HFF-Myc (cell line): ENCODE data around the gene ST6GAL1.
A peak's percentile ranks its signal among the peaks of the same experiment; 100 is the strongest.

Experiments used
- DNase-seq: peaks from one replicate; pipeline ENCODE4 v3.0.0-alpha.2; 2011; ENCODE audit warnings: low read depth; ENCODE audit errors: extremely low read depth
- H3K4me3 ChIP-seq: replicated peaks from 2 replicates; pipeline ENCODE4 v1.5.1; 2011; ENCODE audit warnings: low read depth, mild to moderate bottlenecking, control low read depth, low read length
- TF ChIP-seq, protein P1 (sequence below): IDR thresholded peaks from 2 replicates; pipeline ENCODE4 v1.5.1; 2012; ENCODE audit warnings: mild to moderate bottlenecking, low read depth, low read length, control low read depth; ENCODE audit errors: missing control alignments

The ST6GAL1 gene

DNA sequence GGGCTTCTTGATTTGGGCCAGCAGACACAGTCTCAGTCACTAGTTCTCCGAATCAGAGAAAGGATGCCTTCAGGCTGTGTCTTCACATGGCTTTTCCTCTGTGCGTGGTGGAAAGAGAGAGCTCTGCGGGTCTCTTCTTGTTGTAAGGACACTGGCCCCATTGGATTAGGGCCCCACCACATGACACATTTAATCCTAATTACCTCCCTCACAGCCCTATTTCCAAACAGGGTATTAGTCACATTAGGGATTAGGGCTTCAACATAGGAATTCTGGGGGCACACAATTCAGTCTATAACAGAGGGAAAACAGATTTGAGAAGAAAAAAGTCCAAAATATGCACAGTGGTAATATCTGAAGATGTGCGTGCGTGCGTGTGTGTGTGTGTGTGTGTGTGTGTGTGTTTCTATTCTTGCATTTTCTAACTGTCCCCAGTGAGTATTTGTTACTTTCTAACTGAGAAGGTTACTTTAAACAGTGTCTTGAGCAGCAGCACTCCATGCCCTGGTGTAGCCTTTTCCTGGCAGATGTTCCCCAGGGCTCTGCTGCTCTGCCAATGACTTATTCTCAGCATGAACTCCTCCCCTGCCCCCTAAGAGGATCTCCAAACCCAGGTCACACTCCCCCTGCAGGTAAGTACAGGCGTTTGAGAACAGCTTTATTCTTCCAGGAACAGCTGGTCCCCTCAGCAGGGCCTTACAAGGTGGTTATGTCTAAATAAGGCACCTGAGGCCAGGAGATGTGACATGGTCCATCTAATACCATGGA lies 136.1 kb downstream of the ST6GAL1 start:
- TF ChIP-seq, protein P1, sequence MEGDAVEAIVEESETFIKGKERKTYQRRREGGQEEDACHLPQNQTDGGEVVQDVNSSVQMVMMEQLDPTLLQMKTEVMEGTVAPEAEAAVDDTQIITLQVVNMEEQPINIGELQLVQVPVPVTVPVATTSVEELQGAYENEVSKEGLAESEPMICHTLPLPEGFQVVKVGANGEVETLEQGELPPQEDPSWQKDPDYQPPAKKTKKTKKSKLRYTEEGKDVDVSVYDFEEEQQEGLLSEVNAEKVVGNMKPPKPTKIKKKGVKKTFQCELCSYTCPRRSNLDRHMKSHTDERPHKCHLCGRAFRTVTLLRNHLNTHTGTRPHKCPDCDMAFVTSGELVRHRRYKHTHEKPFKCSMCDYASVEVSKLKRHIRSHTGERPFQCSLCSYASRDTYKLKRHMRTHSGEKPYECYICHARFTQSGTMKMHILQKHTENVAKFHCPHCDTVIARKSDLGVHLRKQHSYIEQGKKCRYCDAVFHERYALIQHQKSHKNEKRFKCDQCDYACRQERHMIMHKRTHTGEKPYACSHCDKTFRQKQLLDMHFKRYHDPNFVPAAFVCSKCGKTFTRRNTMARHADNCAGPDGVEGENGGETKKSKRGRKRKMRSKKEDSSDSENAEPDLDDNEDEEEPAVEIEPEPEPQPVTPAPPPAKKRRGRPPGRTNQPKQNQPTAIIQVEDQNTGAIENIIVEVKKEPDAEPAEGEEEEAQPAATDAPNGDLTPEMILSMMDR: peak; percentile 57
- no peak overlapping the region for H3K4me3 ChIP-seq
- DNase-seq: peak; percentile 53

DNA sequence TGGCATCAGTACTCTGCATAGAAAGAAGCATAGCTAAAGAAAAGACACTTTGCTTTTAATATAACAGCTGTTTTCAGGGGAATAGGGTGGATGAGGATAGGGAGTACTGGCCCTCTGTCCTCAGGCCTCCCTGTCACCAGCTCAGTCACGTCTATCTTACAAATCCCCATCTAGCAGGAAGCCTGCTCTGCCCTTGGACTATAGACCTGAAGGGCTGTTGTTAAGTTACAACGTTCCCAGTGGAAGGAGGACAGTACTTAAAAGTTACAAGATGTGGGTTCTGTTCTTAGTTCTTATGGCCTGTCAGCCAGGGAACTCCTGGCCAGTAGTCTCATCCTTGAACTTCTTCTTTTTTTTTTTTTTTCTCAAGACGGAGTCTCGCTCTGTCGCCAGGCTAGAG lies 138.5 kb downstream of the ST6GAL1 start:
- no peak overlapping the region for H3K4me3 ChIP-seq

DNA sequence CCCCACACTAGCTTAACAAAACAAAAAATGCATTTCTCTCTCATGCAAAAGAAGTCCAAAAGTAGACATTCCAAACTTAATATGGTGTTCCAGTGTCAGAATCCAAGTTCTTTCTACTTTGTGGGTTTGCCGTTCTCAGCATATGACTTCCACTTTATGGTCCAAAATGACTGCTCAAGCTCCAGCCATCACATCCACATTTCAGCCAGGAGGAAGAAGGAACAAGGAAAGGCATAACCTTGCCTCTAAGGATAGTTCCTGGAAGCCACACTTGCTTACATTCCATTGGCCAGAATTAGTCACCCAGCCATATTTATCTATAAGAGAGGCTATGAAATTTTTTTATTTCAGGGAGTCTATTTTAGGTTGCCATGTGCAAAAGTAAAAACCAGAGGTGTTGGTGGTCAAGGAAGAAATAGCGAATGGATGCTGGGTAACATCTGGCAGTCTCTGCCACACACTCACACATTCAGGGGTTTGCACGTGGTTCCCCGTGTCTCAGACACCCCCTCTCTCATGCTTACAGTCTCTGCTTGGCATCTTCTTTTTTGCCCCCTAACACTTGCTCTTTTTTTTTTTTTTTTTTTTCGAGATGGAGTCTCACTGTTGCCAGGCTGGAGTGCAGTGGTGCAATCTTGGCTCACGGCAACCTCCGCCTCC lies 139.7 kb downstream of the ST6GAL1 start:
- TF ChIP-seq, protein P1: no peak
- no peak overlapping the region for H3K4me3 ChIP-seq
- DNase-seq: no peak

More for the DNA sequence above, 138.5 kb downstream of the ST6GAL1 start:
- TF ChIP-seq, protein P1: no peak
- no peak for DNase-seq

DNA sequence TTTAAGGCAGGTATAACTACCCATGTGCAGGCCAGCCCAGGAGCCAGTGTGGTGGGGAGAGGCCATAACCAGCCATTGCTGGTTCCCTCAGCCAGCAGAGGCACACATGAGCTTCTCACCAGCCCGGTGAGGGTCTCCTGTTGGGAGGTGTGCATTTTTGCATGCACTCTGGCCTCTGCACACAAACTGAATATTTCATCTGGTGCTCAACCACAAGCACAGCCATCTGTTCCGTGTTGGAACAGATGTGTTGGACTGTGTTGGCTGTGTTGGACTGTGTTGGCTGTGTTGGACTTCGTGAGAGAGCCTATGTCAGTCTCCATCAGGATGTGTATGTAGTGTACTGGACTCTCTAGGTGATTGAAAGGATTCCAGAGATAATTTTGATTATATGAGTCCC lies 141.8 kb downstream of the ST6GAL1 start:
- TF ChIP-seq, protein P1: no peak
- no peak overlapping the region for H3K4me3 ChIP-seq
- DNase-seq: no peak

DNA sequence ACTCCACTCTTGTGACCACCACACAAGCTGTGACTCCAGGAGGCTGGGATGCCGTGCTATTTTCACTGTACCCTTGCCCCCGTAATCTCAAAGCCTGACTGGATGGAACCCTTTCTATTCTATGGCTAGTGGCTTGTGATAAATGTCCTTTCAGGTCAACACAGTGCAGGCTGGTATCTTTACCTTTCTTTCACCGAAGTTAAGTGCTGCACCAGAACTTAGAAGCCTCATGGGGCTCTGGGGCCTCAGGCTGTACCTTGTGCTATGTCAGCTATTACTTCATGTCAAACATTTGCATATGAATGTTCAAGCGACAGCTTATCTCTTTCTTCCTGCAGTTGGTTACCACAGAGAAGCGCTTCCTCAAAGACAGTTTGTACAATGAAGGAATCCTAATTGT lies 142.2 kb downstream of the ST6GAL1 start:
- no peak overlapping the region for H3K4me3 ChIP-seq
- TF ChIP-seq, protein P1: no peak
- DNase-seq: no peak

DNA sequence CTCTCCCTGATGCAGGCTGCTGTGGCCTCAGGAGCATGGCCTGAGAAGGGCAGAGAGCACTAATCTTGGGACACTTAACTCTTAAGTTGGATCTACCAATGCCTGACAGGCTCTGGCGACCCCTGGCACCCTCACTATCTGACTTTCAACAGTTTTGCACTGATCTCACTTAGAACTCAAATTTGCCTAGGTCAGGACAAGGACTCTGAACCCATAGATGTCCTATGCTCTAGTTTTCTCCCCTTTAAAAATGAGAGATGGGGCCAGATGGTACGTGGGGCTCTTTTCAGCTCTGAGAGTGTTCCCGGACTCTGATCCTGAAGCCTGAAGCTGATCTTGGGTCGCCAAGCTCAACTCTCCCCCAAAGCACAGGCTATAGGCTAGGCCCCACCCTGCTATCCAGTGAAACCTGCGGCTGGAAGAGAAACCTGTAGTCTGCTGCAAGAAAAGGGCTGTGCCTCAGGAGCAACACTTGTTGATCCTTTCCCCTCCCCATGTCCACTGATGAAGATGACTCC lies 143.3 kb downstream of the ST6GAL1 start:
- no peak for DNase-seq
- TF ChIP-seq, protein P1: no peak
- no peak overlapping the region for H3K4me3 ChIP-seq
